Ammon's horn (tissue), 1 donor: ENCODE measurements around the gene TMEM38B.

Experiments used
- DNase-seq: peaks from one replicate; pipeline ENCODE4 v3.0.0-alpha.2; 2016; ENCODE audit warnings: low spot score

TMEM38B gene

GRCh38 chr9:105694190-105694847 is at the start of gene TMEM38B:
Gene TMEM38B, plus strand, starts transcription at chr9:105694541. Its CDS starts 120 bp downstream, at chr9:105694661.
- peak; percentile 76 for DNase-seq

- no peak for DNase-seq
Measured at GRCh38 chr9:105646879-105647594, 47.3 kb upstream of the TMEM38B start.

GRCh38 chr9:105647595-105648349 is 46.6 kb upstream of the TMEM38B start:
- DNase-seq: no peak

- no peak for DNase-seq
Measured at GRCh38 chr9:105651806-105652205, 42.5 kb upstream of the TMEM38B start.

GRCh38 chr9:105656131-105656921 is 38.0 kb upstream of the TMEM38B start:
- DNase-seq: peak; percentile 20

GRCh38 chr9:105658351-105658750 is 36.0 kb upstream of the TMEM38B start:
- DNase-seq: no peak

- peak; percentile 52 for DNase-seq
Measured at GRCh38 chr9:105661011-105661410, 33.3 kb upstream of the TMEM38B start.

- DNase-seq: no peak
Measured at GRCh38 chr9:105662184-105663104, 31.9 kb upstream of the TMEM38B start, which contains the start of gene TAL2. Gene TAL2, plus strand, starts transcription at chr9:105662457. Its CDS starts 40 bp downstream, at chr9:105662497.

- no peak for DNase-seq
Measured at GRCh38 chr9:105663914-105664313, 30.4 kb upstream of the TMEM38B start.

- DNase-seq: no peak
Measured at GRCh38 chr9:105667867-105668266, 26.5 kb upstream of the TMEM38B start.

GRCh38 chr9:105670315-105670714 is 24.0 kb upstream of the TMEM38B start:
- no peak for DNase-seq

- no peak for DNase-seq
Measured at GRCh38 chr9:105670775-105671174, 23.6 kb upstream of the TMEM38B start.

- DNase-seq: no peak
Measured at GRCh38 chr9:105672711-105673234, 21.6 kb upstream of the TMEM38B start.

- no peak for DNase-seq
Measured at GRCh38 chr9:105673850-105674387, 20.4 kb upstream of the TMEM38B start.

- DNase-seq: no peak
Measured at GRCh38 chr9:105676351-105676923, 17.9 kb upstream of the TMEM38B start.

GRCh38 chr9:105678163-105678562 is 16.2 kb upstream of the TMEM38B start:
- no peak for DNase-seq

- no peak for DNase-seq
Measured at GRCh38 chr9:105678781-105679180, 15.6 kb upstream of the TMEM38B start.

GRCh38 chr9:105679257-105680022 is 14.9 kb upstream of the TMEM38B start:
- no peak for DNase-seq

GRCh38 chr9:105681313-105681712 is 13.0 kb upstream of the TMEM38B start:
- no peak for DNase-seq
